Activated CD8-positive, alpha-beta memory T cell treated with anti-CD3 and anti-CD28 coated beads for 48 hours (primary cell): ENCODE results near the gene LHX1.

ENCODE experiments used
- DNase-seq, 3 experiments: peaks; one replicate each; pipeline ENCODE4 v3.0.0-alpha.2; 2020; ENCODE audit warnings: low read depth in 2 of 3, low spot score in 2 of 3

The LHX1 gene

GRCh38 chr17:36921095-36921851 is 16.0 kb upstream of the LHX1 start:
- DNase-seq: peak in 1 of 3 experiments; percentile 39

GRCh38 chr17:36922175-36922574 is 15.1 kb upstream of the LHX1 start:
- DNase-seq: no peak

- DNase-seq: no peak
These were observed 13.5 kb upstream of the LHX1 start for GRCh38 chr17:36923814-36924221.

- DNase-seq: no peak
These were observed 11.0 kb upstream of the LHX1 start for GRCh38 chr17:36926226-36926625.

- DNase-seq: no peak
These were observed 10.6 kb upstream of the LHX1 start for GRCh38 chr17:36926701-36927100.

- DNase-seq: no peak
These were observed 8.6 kb upstream of the LHX1 start for GRCh38 chr17:36928471-36929345.

GRCh38 chr17:36929851-36930582 is 7.3 kb upstream of the LHX1 start:
- no peak for DNase-seq

- DNase-seq: no peak
These were observed 6.7 kb upstream of the LHX1 start for GRCh38 chr17:36930583-36930900.

- no peak for DNase-seq
These were observed 6.1 kb upstream of the LHX1 start for GRCh38 chr17:36931096-36931696.

- DNase-seq: no peak
These were observed 5.4 kb upstream of the LHX1 start for GRCh38 chr17:36931697-36932382.

GRCh38 chr17:36932383-36932693 is 4.9 kb upstream of the LHX1 start:
- DNase-seq: no peak

- DNase-seq: no peak
These were observed 4.4 kb upstream of the LHX1 start for GRCh38 chr17:36932694-36933511.

- no peak for DNase-seq
These were observed 3.6 kb upstream of the LHX1 start for GRCh38 chr17:36933512-36934143.

GRCh38 chr17:36934144-36934691 is 3.1 kb upstream of the LHX1 start:
- no peak for DNase-seq

- no peak for DNase-seq
These were observed 2.3 kb upstream of the LHX1 start for GRCh38 chr17:36934692-36935630.

- no peak for DNase-seq
These were observed 1.4 kb upstream of the LHX1 start for GRCh38 chr17:36935671-36936454.

- DNase-seq: no peak
These were observed 747 bp upstream of the LHX1 start for GRCh38 chr17:36936455-36937000.
